ENCODE measurements around the gene ZNF8.

GRCh38 chr19:58317476-58318072, 38.8 kb downstream of the ZNF8 start:
- TF ChIP-seq CTCF (IDR thresholded peaks at IDR 0.05) = no peak
- TF ChIP-seq EP300 (IDR thresholded peaks at IDR 0.05) = no peak
- no peak for TF ChIP-seq POLR2A (IDR thresholded peaks at IDR 0.05)

All from sigmoid colon (tissue), 4 donors.